BJ (cell line): ENCODE data around the gene TTC7B. TPM values are rescaled to one million over a fixed set of nuclear protein-coding genes. Genes with fewer than 3 reads are reported as not detected.

Experiments
- CTCF ChIA-PET: fragments of 350-600 bp; formaldehyde crosslinking; extraction: SDS; loops from one replicate; lab custom pipeline; 2021; ENCODE audit warnings: antibody characterized with exemption, inconsistent platforms; lab: Yijun Ruan, JAX
- POLR2A ChIA-PET: fragments of 300-600 bp; sonication (Branson Sonifier 250); formaldehyde crosslinking; extraction: SDS; loops from one replicate; lab custom pipeline; 2021; ENCODE audit warnings: antibody characterized with exemption; lab: Charles Lee
- DNase-seq: peaks from one replicate; pipeline ENCODE4 v3.0.0-alpha.2; 2011; ENCODE audit warnings: low read depth
- H3K27me3 ChIP-seq: 2 replicates; pipeline ENCODE4 v1.6.0; 2011; ENCODE audit warnings: low read length; ENCODE audit not compliant: control insufficient read depth, insufficient read depth
- H3K36me3 ChIP-seq: 2 replicates; pipeline ENCODE4 v1.5.1; 2011; ENCODE audit warnings: low read length; ENCODE audit not compliant: control insufficient read depth, insufficient read depth
- H3K4me3 ChIP-seq: 2 replicates; pipeline ENCODE4 v1.5.1; 2011; ENCODE audit warnings: low read depth, mild to moderate bottlenecking, control low read depth, low read length
- polyA plus RNA-seq: library from polyadenylated mRNA; depleted of rRNA; stranded (reverse); fragments of >200 nt; gene quantifications from 2 replicates; pipeline ENCODE4 v1.2.3, GENCODE V29; 2011
- TF ChIP-seq, protein P1 (sequence below): IDR thresholded peaks from 2 replicates; pipeline ENCODE4 v1.5.1; 2011; ENCODE audit warnings: low read depth, mild to moderate bottlenecking, control low read depth, inconsistent platforms, low read length, moderate library complexity; ENCODE audit not compliant: insufficient read depth

Gene TTC7B
- polyA plus RNA-seq, 1 experiment = 46.9 TPM

DNA sequence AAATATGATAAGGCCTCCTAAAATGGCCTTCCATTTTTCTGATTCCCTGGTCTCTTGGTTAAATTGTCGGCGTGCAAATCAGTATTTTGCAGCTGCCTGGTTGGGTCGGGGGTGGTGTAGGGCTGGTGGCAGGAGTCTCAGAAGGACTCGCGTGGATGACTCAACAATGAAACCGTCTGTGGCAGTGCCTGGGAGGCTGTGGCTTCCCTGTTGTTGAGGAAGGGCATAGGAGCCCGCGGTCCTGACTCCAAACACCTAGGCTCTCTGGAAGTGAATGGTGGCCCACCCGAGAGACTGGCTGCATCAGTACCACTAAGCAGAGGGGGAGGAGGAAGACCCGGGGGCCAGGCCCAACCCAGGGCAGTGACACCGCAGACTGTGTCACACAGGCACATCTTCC is 207.9 kb downstream of the TTC7B start:
- ChIA-PET CTCF (interaction anchor here (1.8 kb wide), 1 partner anchor 14 kb away, joined by 6 read pairs; no protein-coding TSS in a partner anchor), POLR2A (no interaction called here)
- Histone ChIP-seq H3K4me3 (no peak overlapping the region), H3K27me3 (no peaks in the 10 kb centered on the region), H3K36me3 (no peaks in the 10 kb centered on the region)
- TF ChIP-seq, protein P1, sequence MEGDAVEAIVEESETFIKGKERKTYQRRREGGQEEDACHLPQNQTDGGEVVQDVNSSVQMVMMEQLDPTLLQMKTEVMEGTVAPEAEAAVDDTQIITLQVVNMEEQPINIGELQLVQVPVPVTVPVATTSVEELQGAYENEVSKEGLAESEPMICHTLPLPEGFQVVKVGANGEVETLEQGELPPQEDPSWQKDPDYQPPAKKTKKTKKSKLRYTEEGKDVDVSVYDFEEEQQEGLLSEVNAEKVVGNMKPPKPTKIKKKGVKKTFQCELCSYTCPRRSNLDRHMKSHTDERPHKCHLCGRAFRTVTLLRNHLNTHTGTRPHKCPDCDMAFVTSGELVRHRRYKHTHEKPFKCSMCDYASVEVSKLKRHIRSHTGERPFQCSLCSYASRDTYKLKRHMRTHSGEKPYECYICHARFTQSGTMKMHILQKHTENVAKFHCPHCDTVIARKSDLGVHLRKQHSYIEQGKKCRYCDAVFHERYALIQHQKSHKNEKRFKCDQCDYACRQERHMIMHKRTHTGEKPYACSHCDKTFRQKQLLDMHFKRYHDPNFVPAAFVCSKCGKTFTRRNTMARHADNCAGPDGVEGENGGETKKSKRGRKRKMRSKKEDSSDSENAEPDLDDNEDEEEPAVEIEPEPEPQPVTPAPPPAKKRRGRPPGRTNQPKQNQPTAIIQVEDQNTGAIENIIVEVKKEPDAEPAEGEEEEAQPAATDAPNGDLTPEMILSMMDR = no peak
- DNase-seq = no peak

DNA sequence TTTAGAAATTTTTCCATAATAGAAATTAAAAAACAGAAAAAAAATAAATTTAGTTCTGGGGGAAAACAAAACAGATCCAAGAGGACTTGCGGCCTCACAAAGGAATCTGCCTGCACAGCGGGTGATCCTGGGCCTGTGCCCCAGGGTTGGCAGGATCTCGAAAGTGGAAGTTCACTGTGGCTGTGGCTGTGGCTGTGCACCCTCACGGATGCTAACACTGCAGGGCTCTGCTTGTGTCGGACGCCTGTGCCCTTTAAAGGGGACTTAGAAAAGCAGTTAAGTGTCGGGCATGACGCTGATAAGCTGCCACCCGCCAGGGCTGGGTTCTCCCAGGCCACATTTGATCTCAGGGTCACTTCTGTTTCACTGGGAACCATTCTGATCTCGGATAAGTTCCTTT is 209.1 kb downstream of the TTC7B start:
- Histone ChIP-seq H3K27me3 (no peaks in the 10 kb centered on the region), H3K4me3 (no peak overlapping the region), H3K36me3 (no peaks in the 10 kb centered on the region)
- POLR2A ChIA-PET = no interaction called here
- no peak for DNase-seq
- TF ChIP-seq, protein P1 = no peak
- CTCF ChIA-PET = interaction anchor here (1.3 to 1.8 kb wide), 2 partner anchors 16 kb away, joined by 3 to 6 read pairs; no protein-coding TSS in a partner anchor

- TF ChIP-seq, protein P1 = no peak
- POLR2A ChIA-PET = no interaction called here
- no peaks in the 10 kb centered on the region for H3K27me3 ChIP-seq
- no peak for DNase-seq
- H3K36me3 ChIP-seq = no peaks in the 10 kb centered on the region
- CTCF ChIA-PET = interaction anchor here (1.3 to 1.8 kb wide), 2 partner anchors 15 to 16 kb away, joined by 3 to 6 read pairs; no protein-coding TSS in a partner anchor
- no peak overlapping the region for H3K4me3 ChIP-seq
These were observed 209.8 kb downstream of the TTC7B start for GRCh38 chr14:90606434-90606833.

DNA sequence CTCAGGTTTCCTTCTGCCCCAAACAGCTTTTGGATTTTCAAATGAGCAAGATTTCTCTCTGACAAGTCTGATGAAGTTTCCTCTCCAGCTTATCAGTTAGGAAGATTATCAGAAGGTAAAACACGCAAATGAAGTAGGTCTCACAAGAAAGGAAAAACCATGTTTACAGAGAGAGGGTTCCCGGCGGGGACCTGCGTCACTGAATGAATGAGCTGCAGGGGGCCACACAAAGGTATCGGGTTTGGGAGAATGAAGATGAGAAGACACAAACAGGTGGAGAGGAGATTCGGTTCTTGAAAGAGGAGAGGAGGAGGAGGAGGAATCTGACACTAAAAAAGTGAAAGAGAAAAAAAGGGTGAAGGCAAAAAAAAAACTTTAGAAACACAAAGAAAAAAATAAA is 210.8 kb downstream of the TTC7B start:
- H3K27me3 ChIP-seq = no peaks in the 10 kb centered on the region
- H3K36me3 ChIP-seq = no peaks in the 10 kb centered on the region
- no peak for DNase-seq
- POLR2A ChIA-PET = no interaction called here
- TF ChIP-seq, protein P1 = no peak
- CTCF ChIA-PET = no interaction called here
- no peak overlapping the region for H3K4me3 ChIP-seq

GRCh38 chr14:90604356-90604755 is 211.9 kb downstream of the TTC7B start:
- DNase-seq = no peak
- ChIA-PET CTCF (no interaction called here), POLR2A (no interaction called here)
- Histone ChIP-seq H3K27me3 (no peaks in the 10 kb centered on the region), H3K36me3 (no peaks in the 10 kb centered on the region), H3K4me3 (no peak overlapping the region)
- TF ChIP-seq, protein P1 = no peak
